Testis (tissue), 3 donors: Measurements from ENCODE around the gene NAV1. TPM values are rescaled to one million over a fixed set of nuclear protein-coding genes. Genes with fewer than 3 reads are reported as not detected.

Experiments used
- DNase-seq: peaks from one replicate; pipeline ENCODE4 v3.0.0-alpha.2; 2019
- H3K27ac ChIP-seq, 2 donors: fragments of 200-600 bp; sonication (generic); one replicate each; pipeline ENCODE4 v1.5.1; 2019
- H3K27me3 ChIP-seq: fragments of 200-600 bp; sonication (generic); one replicate; pipeline ENCODE4 v1.5.1; 2019
- H3K36me3 ChIP-seq: fragments of 200-600 bp; sonication (generic); one replicate; pipeline ENCODE4 v1.5.1; 2017; ENCODE audit warnings: low read depth; ENCODE audit errors: missing control alignments
- H3K4me1 ChIP-seq: fragments of 200-600 bp; sonication (generic); one replicate; pipeline ENCODE4 v1.5.1; 2019
- H3K4me3 ChIP-seq, 2 donors: fragments of 200-600 bp; sonication (generic); one replicate each; pipeline ENCODE4 v1.5.1; 2017 to 2019
- H3K9me3 ChIP-seq: fragments of 200-600 bp; sonication (generic); one replicate; pipeline ENCODE4 v1.5.1; 2017
- CTCF ChIP-seq, 3 experiments: fragments of 450-650 bp in 2 of 3; fragments of 200-600 bp in 1 of 3; sonication (generic) in 1 of 3; IDR thresholded peaks; one replicate each; pipeline ENCODE4 v1.5.1; 2016 to 2019; ENCODE audit warnings: antibody characterized with exemption in 3 of 3, mild to moderate bottlenecking in 2 of 3, moderate library complexity in 1 of 3
- POLR2A ChIP-seq: fragments of 450-650 bp; IDR thresholded peaks from one replicate; pipeline ENCODE4 v1.6.1; 2017; ENCODE audit warnings: antibody characterized with exemption, mild to moderate bottlenecking, moderate library complexity
- WGBS, 2 donors: methylation state at CpG; one replicate each; pipeline ENCODE4 v1.1.5; 2018; 5-methylcytosine and 5-hydroxymethylcytosine counted together
- intact Hi-C: fragments of 100-400 bp; cut with DNase I; formaldehyde crosslinking; loops from one replicate; pipeline ENCODE4 v1.15.1; 2023; ENCODE audit warnings: low total_unique reads
- polyA plus RNA-seq: library from polyadenylated mRNA; stranded (reverse); fragments of 350-450 nt; fragmentation: Illumina TruSeq; extraction: RNeasy Lipid Tissue Mini Kit (QIAGEN cat#74804); gene quantifications from one replicate; pipeline ENCODE4 v1.2.3, GENCODE V29; 2014; ENCODE audit warnings: low read depth, low replicate concordance; ENCODE audit not compliant: insufficient read depth
- total RNA-seq, 2 donors: library from RNA; depleted of rRNA; stranded (reverse); fragments of >200 nt; gene quantifications; one replicate each; pipeline ENCODE4 v1.2.3, GENCODE V29; 2016

NAV1 gene
- total and polyA plus RNA-seq, 3 donors from 2014 or later = 22.0 to 56.8 (median 52.5) TPM

GRCh38 chr1:201510734-201511133 lies 28.2 kb upstream of the NAV1 start:
- Histone ChIP-seq H3K27me3 (no peaks in the 10 kb centered on the region), H3K4me1 (peaks cover 29% of the 10 kb centered on the region), H3K27ac (no peak overlapping the region), H3K4me3 (no peak overlapping the region), H3K9me3 (no peaks in the 10 kb centered on the region), H3K36me3 (no peaks in the 10 kb centered on the region)
- 90 to 97% methylated on average over 1 of the region's 1 CpG for WGBS, 2 donors
- TF ChIP-seq POLR2A = no peak
- TF ChIP-seq CTCF (IDR thresholded peaks at IDR 0.05) = no peak
- intact Hi-C loops = no loop called here
- DNase-seq = no peak

GRCh38 chr1:201511396-201511940 lies 27.5 kb upstream of the NAV1 start:
- no peak for TF ChIP-seq POLR2A
- TF ChIP-seq CTCF (IDR thresholded peaks at IDR 0.05) = peak in 1 of 3 experiments; percentile 7
- 57 to 60% methylated on average over 6 of the region's 6 CpGs for WGBS, 2 donors
- H3K9me3 ChIP-seq = no peaks in the 10 kb centered on the region
- no peaks in the 10 kb centered on the region for H3K36me3 ChIP-seq
- DNase-seq = no peak
- intact Hi-C loops = no loop called here
- no peak overlapping the region for H3K4me3 ChIP-seq
- H3K4me1 ChIP-seq = peaks cover 29% of the 10 kb centered on the region
- no peaks in the 10 kb centered on the region for H3K27me3 ChIP-seq
- peak overlapping the region; percentile 32 to 64 for H3K27ac ChIP-seq

DNA sequence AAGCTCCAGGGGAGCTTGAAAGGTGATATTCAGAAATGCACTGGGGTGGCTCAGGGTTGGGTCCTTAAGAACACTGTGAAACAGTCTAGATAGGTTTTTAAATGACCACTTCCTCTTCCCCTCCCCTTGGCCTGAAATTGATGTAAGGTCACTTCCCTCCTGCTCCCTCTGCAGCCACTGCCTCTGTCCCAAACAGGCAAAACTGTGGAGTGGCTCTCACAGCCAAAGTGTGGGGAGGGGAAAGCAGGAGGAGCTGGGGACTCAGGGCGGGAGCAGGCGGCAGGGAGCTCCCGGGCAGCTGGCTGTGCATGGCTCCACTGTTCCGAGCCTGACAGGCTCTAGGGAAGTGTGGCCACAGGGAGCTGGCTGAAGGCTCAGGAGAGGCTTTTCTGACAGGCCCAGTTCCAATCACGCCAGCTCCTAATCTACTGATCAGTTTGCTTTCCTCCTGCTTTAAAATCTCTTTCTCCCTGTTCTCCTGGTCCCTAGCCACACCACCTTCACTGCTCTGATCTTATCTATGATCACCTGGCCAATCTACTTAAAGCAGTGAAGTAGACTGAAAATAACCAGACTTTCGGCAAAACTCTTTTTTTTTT lies 26.9 kb upstream of the NAV1 start:
- WGBS, 2 donors = 44 to 45% methylated on average over 6 of the region's 6 CpGs
- Histone ChIP-seq H3K27me3 (no peaks in the 10 kb centered on the region), H3K36me3 (no peaks in the 10 kb centered on the region), H3K27ac (peak overlapping the region; percentile 32 to 64), H3K9me3 (no peaks in the 10 kb centered on the region), H3K4me1 (peaks cover 29% of the 10 kb centered on the region), H3K4me3 (no peak overlapping the region)
- DNase-seq = peak; percentile 41
- intact Hi-C loops = no loop called here
- TF ChIP-seq CTCF (IDR thresholded peaks at IDR 0.05) (no peak), POLR2A (no peak)

DNA sequence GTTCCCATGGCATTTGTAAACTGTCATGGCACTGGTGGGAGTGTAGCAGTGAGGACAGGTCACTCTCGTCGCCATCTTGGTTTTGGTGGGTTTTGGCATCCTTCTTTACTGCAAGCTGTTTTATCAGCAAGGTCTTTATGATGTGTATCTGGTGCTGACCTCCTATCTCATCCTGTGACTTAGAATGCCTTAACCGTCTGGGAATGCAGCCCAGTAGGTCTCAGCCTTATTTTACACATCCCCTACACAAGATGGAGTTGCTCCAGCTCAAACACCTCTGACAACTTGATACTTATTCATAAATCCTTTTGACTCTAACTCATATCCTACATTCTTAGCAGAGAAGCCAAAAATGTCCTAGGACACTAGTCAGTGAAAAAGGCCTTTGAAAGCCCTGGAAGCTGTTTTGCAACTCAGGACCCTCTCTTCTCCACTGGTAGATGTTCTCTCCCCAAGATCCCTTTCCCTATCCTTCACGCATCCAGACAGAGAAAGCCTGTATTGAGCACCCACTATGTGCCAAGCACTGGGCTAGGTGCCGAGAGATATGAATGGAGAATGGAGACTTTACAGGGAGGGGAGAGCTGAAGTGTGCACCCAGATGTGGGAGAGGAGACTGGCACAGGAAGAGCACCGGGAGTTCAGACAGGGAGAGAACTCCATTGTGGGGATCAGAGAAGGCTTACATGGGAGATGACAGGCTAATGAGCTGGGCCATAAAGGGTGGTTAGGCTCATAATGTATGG lies 25.3 kb upstream of the NAV1 start:
- H3K27ac ChIP-seq = no peak overlapping the region
- DNase-seq = no peak

More for the DNA sequence above, 25.3 kb upstream of the NAV1 start:
- 90 to 92% methylated on average over 6 of the region's 6 CpGs for WGBS, 2 donors
- TF ChIP-seq CTCF (IDR thresholded peaks at IDR 0.05) (no peak), POLR2A (no peak)
- H3K36me3 ChIP-seq = no peaks in the 10 kb centered on the region
- H3K4me3 ChIP-seq = no peak overlapping the region
- H3K4me1 ChIP-seq = peaks cover 20% of the 10 kb centered on the region
- H3K27me3 ChIP-seq = no peaks in the 10 kb centered on the region
- intact Hi-C loops = no loop called here
- H3K9me3 ChIP-seq = no peaks in the 10 kb centered on the region
